ENCODE measurements around the gene LDB1.

Gene LDB1

GRCh38 chr10:102112210-102112817, 7.9 kb downstream of the LDB1 start:
- no peak for DNase-seq

DNA sequence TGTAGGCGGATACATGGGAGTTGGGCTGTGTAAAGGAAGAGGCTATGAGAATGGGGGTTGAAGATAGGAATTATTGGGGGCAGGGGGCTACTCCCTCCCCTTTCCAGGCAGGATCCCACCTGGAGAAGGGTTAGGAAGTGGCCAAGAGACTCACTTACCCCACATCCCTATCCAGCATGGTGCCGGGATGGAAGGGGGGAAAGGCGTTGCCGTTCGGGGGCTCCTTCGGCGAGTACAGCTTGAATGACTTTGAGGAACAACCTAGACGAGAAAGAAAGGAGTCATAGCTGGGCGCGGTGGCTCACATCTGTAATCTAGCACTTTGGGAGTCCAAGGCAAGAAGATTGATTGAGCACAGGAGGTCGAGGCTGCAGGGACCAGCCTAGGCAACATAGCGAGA, 8.9 kb downstream of the LDB1 start:
- DNase-seq: no peak

GRCh38 chr10:102109166-102110116, 10.7 kb downstream of the LDB1 start:
- no peak for DNase-seq

- no peak for DNase-seq
These were observed 13.2 kb downstream of the LDB1 start for GRCh38 chr10:102106998-102107397.

GRCh38 chr10:102102421-102102820, 17.7 kb downstream of the LDB1 start:
- DNase-seq: no peak

DNA sequence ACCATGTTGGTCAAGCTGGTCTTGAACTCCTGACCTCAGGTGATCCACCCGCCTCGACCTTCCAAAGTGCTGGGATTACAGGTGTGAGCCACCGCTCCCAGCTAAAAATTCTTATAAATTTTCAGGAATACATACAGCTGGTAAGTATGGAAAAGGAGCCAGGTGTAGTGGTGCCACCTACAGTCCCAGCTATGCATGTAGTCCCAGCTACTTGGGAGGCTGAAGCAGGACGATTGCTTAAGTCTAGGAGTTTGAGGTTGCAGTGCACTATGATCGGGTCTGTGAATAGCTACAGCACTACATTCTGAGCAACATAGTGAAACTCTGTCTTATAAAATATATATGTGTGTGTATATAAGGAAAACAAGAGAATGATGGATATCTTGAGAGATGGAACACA, 19.0 kb downstream of the LDB1 start:
- DNase-seq: no peak

- no peak for DNase-seq
These were observed 23.7 kb downstream of the LDB1 start for GRCh38 chr10:102096449-102096848.

- no peak for DNase-seq
These were observed 29.4 kb downstream of the LDB1 start for GRCh38 chr10:102090772-102091171.

GRCh38 chr10:102086196-102086595, 34.0 kb downstream of the LDB1 start:
- DNase-seq: no peak

- DNase-seq: no peak
These were observed 34.8 kb downstream of the LDB1 start for GRCh38 chr10:102085336-102085735.

GRCh38 chr10:102083541-102083940, 36.6 kb downstream of the LDB1 start:
- DNase-seq: no peak

DNA sequence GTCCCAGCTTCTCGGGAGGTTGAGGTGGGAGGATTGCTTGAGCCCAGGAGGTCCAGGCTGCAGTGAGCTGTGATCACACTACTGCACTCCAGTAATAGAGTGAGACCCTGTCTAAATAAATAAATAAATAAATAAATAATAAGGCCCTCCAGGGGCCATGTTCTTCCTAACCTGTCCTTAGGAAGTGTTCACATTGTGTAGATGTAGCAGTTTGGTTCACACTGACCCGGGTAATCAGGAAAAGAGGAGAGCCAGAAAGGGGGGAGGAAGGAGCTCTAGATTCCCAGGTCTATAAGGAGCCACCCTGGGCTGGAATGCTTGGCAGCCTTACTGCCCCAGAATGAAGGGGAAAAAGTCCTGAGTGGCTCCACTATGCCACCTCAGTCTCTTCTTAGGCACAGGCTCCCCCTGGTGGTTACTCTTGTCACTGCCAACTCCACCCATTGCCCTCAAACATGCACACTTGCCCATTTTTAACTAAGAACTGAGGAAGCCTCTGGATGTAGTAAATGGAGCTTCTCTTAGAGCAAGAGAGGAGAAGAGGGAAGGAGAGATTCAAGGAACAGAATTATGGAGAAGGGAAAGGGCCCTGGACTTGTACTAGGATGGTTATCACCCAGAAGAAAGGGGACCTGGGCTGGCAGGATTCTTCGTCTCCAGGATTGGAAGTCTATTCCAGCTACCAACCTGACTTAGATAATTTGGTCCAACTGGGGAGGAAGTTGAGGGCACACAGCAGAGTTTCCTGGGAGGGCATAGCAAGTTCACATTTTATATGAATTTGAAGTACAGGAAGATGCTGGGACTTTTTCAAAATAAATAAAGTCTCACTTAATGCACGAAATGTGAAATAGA, 47.3 kb downstream of the LDB1 start:
- DNase-seq: peak; percentile 76

- DNase-seq: no peak
These were observed 51.1 kb downstream of the LDB1 start for GRCh38 chr10:102069071-102069470.

- no peak for DNase-seq
These were observed 52.0 kb downstream of the LDB1 start for GRCh38 chr10:102068216-102068615.

GRCh38 chr10:102067091-102067916, 52.9 kb downstream of the LDB1 start:
- no peak for DNase-seq

- no peak for DNase-seq
These were observed 53.6 kb downstream of the LDB1 start for GRCh38 chr10:102066399-102067088.

DNA sequence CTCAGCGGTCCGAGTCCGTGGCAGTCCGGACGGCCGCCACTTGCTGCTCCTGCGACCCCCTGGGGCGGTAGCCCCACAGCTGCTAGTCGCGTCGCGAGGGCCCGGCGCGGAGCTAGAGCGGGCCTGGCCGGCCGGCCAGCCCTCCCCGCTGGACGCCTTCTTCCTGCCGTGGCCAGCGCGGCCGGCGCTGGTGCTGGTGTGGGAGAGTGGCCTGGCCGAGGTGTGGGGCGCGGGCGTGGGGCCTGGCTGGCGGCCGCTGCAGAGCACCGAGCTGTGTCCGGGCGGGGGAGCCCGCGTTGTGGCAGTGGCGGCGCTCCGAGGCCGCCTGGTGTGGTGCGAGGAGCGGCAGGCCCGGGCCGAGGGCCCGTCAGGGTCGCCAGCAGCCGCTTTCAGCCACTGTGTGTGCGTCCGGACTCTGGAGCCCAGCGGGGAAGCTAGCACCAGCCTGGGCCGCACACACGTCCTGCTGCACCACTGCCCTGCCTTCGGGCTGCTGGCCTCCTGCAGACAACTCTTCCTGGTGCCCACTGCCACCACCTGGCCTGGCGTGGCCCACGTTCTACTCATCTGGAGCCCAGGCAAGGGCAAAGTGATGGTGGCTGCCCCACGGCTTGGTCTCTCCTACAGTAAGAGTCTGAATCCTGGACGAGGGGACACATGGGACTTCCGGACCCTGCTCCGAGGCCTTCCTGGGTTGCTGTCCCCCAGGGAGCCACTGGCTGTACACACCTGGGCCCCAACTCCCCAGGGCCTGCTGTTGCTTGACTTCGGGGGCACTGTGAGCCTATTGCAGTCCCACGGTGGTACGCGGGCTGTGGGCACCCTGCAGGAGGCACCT, 54.4 kb downstream of the LDB1 start:
- no peak for DNase-seq

DNA sequence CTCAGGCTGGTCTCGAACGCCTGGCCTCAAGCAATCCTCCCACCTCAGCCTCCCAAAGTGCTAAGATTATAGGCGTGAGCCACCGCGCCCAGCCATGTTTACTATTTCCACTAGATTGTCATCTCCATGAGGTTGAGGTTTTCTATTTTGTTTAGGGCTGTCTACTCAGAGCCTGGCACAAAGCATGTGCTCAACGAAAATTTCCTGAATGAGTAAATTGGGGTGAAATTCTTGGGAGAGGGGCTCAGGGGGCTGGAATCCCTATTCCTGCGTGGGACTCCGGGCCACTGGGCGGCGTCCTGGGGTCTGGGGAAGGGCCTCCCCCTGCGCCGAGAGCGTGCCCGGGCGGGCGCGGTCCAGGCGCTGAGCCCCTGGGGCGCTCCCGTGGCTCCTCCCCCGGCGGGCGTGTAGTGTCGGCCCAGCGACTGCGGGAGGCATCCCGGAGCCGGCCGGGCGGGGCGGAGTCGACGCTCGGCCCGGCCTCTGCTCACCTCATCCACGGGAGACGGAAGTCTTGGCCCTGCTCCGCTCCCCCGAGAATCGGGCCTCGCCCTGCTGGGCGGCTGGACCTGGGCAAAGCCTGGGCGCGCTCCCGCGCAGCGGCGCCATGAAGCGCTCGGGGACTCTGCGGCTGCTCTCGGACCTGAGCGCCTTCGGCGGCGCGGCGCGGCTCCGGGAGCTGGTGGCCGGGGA, 55.2 kb downstream of the LDB1 start, which contains the start of gene HPS6:
Gene HPS6 (plus strand): TSS at position 482 of the 693 bp plus-strand sequence. CDS start 126 bp downstream, at position 608.
- peak; percentile 80 for DNase-seq

DNA sequence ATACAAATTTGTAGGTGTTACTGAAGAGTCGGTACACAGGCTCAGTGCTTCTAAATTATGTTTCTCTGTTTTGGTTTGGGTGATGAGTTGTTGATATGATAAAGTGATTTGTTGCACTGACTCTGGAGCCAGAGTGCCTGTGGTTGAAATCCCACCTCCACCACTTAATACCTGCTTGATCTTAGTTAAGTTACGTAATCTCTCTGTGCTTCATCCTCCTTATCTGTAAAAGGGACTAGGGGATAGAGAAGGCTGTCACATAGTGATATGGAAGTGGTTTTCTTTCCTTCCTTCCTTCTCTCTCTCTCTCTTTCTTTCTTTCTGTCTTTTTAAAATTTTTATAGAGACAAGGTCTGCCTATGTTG, 55.7 kb downstream of the LDB1 start:
- no peak for DNase-seq

DNA sequence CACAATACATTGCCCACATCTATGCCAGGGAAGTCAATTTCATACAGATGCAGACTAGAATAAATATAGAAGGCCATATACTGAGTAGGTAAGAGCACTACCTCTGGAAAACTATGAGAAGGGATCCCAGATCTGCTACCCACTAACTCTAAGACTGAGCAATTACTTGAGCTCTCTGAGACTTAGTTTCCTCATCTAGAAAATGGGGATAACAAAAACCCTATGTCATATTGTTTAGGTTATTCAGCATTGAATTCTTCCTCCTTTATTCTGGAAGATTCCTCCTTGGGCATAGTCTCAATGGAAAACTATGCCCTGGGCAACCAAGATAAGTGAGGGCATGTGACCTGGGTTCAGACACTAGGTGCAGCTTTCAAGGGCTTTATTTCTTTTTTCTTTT, 60.2 kb downstream of the LDB1 start:
- DNase-seq: no peak

All from effector CD4-positive, alpha-beta T cell (primary cell).